Measurements from ENCODE around the gene TTC28.

DNA sequence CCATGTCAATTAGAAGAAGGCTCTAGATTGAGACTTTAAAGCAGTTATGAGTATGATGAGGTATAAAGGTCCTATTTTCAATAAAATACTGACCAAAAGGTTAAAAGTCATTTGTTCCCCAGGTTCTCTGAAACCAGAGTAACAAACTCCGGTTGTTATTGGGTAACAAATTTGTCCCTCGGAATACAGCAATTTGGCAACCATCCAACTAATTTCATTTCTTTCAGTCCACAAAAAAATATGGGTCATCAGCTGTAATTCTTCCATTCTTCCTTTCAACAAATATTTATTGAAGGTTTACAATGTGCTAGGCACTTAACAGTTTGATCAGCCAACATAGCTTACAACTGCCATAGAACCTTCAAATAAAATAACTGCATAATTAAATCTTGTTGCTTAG lies 79.9 kb downstream of the TTC28 start:
- TF ChIP-seq, protein P1, sequence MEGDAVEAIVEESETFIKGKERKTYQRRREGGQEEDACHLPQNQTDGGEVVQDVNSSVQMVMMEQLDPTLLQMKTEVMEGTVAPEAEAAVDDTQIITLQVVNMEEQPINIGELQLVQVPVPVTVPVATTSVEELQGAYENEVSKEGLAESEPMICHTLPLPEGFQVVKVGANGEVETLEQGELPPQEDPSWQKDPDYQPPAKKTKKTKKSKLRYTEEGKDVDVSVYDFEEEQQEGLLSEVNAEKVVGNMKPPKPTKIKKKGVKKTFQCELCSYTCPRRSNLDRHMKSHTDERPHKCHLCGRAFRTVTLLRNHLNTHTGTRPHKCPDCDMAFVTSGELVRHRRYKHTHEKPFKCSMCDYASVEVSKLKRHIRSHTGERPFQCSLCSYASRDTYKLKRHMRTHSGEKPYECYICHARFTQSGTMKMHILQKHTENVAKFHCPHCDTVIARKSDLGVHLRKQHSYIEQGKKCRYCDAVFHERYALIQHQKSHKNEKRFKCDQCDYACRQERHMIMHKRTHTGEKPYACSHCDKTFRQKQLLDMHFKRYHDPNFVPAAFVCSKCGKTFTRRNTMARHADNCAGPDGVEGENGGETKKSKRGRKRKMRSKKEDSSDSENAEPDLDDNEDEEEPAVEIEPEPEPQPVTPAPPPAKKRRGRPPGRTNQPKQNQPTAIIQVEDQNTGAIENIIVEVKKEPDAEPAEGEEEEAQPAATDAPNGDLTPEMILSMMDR (IDR thresholded peaks at IDR 0.05; ENCODE audit: low read depth, low read length): no peak
- TF ChIP-seq POLR2A (IDR thresholded peaks at IDR 0.05; ENCODE audit: extremely low read depth, insufficient read length): no peak

Measured in NB4 (cell line).